GM19035 (cell line): ENCODE measurements around the gene XPO4.
A peak's percentile ranks its signal among the peaks of the same experiment; 100 is the strongest.

ENCODE experiments used
- ATAC-seq: cut with Tn5 transposase; IDR thresholded peaks from one replicate; pipeline ENCODE4 v1.9.1; 2021; ENCODE audit not compliant: unreplicated experiment

The XPO4 gene

DNA sequence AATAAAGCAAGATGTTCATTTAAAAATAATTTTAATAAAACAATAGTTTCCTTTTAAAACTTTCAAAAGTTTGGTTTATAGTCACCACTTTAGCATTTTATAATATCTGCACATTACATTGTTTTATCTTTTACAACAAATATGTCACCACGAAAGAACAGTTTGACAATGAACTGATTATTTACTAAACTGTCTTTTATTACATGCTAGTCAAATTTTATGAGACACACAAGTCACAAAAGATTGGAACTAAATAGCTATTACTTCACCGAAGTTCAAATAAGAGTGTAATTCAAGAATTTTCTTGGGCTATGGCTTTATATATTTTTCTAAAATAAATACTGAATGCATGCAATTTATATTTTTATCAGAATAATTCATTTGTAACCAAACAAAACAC, 71.3 kb downstream of the XPO4 start:
- ATAC-seq: no peak

DNA sequence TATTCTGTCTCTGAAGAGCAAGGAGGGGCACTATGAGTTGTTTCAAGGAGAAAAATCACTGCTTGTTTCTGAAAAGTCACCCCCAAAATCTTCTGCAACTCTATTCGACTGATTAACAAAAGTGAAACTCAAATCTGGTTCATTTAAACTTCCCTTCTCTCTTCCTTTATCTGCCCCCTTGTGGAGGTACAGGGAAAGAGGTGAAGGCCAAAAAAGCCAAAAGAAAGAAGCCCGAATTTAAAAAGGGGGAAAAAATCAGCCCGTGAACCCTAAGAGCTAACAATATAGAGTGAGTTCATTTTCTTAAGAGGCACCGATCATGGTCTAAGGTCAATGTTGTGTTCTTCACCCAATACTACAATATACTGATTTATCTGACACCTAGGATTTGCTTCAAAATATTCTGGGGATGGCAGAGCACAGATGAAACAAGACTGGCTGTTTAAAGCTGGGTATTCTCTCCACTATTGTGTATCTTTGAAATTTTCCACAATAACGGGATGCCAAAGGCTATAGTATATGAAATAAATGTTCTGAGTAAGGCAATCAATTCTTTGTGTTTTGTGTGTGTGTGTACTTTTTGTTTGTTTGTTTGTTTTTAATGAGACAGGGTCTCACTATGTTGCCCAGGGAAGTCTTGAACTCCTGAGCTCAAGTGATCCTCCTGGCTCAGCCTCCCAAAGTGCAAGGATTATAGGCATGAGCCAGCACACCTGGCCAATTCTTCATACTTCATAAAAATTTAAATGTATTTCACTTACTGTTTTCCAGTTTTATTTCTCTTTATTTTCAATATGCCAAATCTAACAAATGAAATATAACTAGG, 73.8 kb downstream of the XPO4 start:
- peak; percentile 62 for ATAC-seq

- ATAC-seq: no peak
These were observed 75.5 kb downstream of the XPO4 start for GRCh38 chr13:20826843-20827560.

DNA sequence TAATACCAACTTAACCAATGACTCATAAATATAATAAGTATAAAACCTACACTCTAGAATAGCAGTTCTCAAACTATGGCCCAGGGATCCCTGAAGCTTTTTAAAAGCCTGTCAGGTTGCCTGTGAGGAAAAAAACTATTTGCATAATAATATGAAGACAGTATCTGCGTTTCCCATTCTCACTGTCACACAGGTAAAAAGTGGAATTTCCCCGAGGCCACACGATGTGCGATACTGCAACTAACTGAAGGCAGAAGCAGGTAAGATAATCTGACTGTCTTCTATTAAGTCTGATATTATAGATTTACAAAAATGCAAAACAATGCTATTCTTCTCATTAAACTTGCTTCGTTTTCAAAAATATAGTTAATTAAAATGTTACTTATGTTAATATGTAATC, 76.2 kb downstream of the XPO4 start:
- ATAC-seq: no peak

- ATAC-seq: no peak
These were observed 77.1 kb downstream of the XPO4 start for GRCh38 chr13:20825477-20825875.

GRCh38 chr13:20824762-20825476, 77.6 kb downstream of the XPO4 start:
- ATAC-seq: no peak

DNA sequence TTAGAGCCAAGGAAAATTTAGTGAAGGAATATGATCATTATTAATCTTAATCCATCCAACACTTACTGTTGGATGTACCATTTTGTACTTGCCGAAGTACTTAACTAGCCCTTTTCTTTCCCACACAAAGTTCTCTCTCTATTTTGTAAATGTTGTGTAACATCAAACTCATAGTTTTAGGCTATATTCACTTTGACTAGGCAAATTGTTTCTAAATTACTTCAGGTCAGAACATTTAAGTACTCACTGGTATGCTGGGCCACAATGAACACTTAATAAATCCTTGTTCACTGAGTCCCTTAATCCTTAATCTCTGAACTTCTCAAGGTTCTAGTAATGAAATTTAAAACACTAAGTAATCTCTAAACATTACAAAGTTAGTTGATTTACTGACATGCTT, 79.5 kb downstream of the XPO4 start:
- ATAC-seq: no peak

GRCh38 chr13:20822406-20822805, 80.1 kb downstream of the XPO4 start:
- ATAC-seq: no peak

GRCh38 chr13:20819715-20820114, 82.8 kb downstream of the XPO4 start:
- no peak for ATAC-seq

DNA sequence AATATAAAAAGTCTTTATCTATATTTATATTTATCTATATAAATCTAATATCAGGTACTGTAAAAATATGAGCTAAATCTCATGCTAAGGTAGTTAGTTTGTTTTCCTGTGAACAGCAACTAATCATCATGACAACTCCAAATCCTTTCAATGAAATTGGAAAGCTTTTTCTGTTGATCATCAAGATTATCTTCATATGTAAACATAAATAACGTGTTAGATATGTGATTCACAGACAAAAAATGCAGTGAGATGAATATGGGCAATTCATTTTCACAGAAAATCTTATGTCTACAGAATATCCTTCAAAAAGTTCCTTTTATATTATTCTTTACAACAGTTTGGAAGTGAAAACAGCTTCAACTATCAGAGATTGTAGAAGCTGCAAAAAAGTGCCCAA, 87.1 kb downstream of the XPO4 start:
- ATAC-seq: no peak

- no peak for ATAC-seq
These were observed 88.2 kb downstream of the XPO4 start for GRCh38 chr13:20814224-20814910.

DNA sequence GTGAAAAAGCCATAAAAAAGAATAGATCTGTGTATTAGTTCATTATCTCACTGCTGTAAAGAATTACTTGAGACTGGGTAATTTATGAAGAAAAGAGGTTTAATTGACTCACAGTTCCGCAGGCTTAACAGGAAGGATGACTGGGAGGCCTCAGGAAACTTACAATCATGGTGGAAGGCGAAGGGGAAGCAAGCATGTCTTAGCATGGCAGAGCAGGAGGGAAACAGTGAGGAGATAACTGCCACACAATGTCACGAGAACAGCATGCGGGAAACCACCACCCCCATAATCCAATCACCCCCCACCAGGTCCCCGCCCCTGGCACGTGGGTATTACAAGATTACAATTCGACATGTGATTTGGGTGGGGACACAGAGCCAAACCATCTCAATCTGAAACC, 89.7 kb downstream of the XPO4 start:
- no peak for ATAC-seq

- no peak for ATAC-seq
These were observed 91.7 kb downstream of the XPO4 start for GRCh38 chr13:20810808-20811207.

DNA sequence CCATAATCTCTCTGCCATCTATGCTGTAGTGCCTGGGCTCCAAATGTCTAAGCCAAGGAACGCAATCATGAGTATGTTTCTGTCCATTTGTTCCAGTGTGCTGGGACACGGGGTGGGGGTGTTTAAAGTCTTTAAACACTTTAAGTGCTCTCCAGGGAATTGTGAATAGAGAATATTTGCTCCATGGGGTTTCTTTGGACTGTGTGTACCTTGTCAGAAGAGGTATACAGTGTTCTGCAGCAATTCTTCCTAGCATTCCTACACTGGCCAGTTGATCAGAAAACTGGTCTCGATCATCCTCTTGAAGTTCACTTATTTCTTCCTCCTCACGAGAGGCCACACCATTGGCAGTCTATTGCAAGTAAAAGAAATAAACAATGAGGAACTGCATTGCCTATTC, 93.7 kb downstream of the XPO4 start:
- no peak for ATAC-seq

DNA sequence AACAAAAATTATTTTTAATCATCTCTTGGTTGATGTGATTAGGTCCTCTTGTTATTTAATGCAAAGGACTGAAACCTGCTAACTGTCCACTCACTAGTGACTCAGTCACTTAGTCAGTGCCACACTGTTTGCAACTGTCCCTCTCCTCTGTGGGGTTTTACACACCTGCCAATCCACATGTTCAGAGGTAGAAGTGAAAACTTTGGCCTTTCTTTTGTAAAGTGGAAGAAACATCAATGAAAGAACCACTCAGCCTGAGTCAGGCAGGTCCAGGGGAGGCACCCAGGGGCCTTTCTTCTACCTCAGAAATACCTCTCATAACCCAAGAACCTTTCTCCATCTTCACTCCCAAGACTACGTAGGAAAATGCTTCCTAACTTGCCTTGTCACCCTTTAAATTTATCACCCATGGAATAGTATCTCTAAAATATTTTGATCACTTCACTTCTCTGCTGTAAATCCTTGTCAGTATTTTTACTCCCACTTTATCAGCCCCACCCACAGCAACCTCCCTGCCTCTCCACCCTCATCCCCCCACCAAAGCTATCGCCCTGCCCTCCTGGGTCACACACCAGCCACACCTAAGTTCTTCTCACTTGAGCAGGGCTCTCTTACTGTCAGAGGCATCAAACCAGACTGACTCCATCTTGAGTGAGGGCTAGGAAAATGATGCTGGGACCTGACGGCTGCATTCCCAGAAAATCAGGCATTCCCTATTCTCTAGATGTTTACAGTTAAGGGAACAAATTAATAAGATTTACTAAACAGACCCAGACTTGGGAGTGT, 99.2 kb downstream of the XPO4 start:
- no peak for ATAC-seq

DNA sequence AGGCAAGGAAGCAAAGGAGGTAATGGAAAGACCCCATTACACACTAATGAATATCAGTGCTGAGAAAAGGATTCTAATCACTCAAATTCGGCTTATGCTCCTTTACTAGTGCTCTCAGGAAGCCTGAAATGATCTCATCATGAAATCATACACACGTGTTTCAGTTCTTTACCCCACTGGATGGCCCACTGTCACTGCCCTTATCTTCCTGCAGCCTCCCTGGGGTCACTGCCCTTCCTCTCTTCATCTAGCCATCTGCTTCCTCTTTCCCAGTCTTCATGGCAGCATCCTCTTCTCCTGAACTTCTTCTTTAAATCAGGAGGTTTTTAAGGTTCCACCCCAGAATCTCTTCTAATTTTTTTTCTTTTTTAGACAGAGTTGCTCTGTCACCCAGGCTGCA, 100.8 kb downstream of the XPO4 start:
- ATAC-seq: no peak

DNA sequence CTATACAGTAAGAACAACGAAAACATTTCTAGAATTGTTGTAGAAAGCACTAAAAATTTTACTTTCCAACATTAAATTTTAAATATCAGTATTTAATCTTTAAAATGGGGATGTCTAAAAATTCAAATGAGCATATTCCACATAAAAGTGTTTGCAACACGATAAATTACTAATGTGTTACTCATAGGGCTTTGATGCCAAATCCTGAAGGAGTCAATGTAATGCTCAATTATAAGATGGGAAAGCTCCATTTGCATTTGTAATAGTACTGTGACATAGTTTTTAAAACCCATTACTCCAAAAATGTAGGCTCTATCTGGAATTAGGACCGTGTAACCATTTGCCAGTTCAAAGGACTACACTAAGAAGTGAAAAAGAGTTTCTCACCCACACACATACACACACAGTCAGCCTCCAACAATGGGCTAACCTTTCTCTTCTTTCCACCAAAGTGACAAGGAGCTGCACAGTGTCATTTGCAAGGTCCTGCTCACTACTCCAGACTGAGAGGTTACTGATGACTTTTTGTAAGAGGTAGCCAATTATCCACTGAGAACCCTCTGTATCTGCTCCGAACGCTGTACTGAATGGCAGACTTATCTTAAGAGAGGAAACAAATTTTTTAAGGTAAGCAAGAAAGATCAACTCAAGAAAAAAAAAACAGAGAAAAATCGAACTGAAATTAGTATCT, 102.7 kb downstream of the XPO4 start:
- no peak for ATAC-seq

DNA sequence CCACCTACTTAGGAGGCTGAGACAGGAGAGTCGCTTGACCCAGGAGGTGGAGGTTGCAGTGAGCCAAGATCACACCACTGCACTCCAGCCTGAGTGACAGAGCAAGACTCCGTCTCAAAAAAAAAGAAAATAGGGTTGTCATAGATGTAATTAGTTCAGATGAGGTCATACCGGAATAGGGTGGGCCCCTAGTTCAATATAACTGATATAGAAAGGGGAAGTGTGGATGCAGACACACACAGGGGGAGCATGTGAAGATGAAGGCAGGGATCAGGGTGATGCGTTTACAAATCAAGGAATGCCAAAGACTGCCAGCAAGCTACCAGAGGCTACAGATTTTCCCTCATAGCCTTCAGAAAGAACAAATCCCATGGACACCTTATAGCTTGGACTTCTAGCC, 104.5 kb downstream of the XPO4 start:
- no peak for ATAC-seq

- no peak for ATAC-seq
These were observed 105.6 kb downstream of the XPO4 start for GRCh38 chr13:20796791-20797508.
